GM23338 (cell line): ENCODE results near the gene AMBRA1.

Experiments used
- CREB1 ChIP-seq: fragments of 250-450 bp; sonication (Bioruptor Pico); IDR thresholded peaks from 2 replicates; pipeline ENCODE4 v1.5.0; 2020; ENCODE audit warnings: low read depth, mild to moderate bottlenecking, moderate library complexity
- CTCF ChIP-seq, 2 experiments: fragments of 200-600 bp in 1 of 2; sonication (generic) in 1 of 2; conservative IDR thresholded peaks; 2 replicates each; pipeline versions ENCODE4 v1.5.1 to v1.6.1; 2016 to 2017; ENCODE audit warnings: antibody characterized with exemption in 2 of 2, low read depth in 2 of 2, mild to moderate bottlenecking in 2 of 2, moderate library complexity in 1 of 2
- ETS1 ChIP-seq: IDR thresholded peaks from 2 replicates; pipeline ENCODE4 v1.6.1; 2016; ENCODE audit warnings: antibody characterized with exemption
- EZH2 ChIP-seq: fragments of 200-600 bp; sonication (generic); IDR thresholded peaks from one replicate; pipeline ENCODE4 v1.8.0; 2017; ENCODE audit warnings: antibody characterized with exemption, mild to moderate bottlenecking, low read depth; ENCODE audit not compliant: unreplicated experiment
- EZH2phosphoT487 ChIP-seq: fragments of 200-600 bp; sonication (generic); IDR thresholded peaks from one replicate; pipeline ENCODE4 v1.8.1; 2018; ENCODE audit warnings: antibody characterized with exemption; ENCODE audit not compliant: unreplicated experiment
- NANOG ChIP-seq: IDR thresholded peaks from 2 replicates; pipeline ENCODE4 v1.6.1; 2016; ENCODE audit warnings: antibody characterized with exemption, borderline replicate concordance
- POLR2AphosphoS5 ChIP-seq: IDR thresholded peaks from 2 replicates; pipeline ENCODE4 v1.6.1; 2016; ENCODE audit warnings: antibody characterized with exemption, low read depth
- REST ChIP-seq: IDR thresholded peaks from one replicate; pipeline ENCODE4 v1.6.1; 2018; ENCODE audit warnings: antibody characterized with exemption; ENCODE audit not compliant: unreplicated experiment
- STAT1 ChIP-seq: IDR thresholded peaks from one replicate; pipeline ENCODE4 v1.6.1; 2016; ENCODE audit warnings: antibody characterized with exemption; ENCODE audit not compliant: unreplicated experiment
- ZNF114 ChIP-seq: fragments of 250-450 bp; sonication (Bioruptor Pico); IDR thresholded peaks from 2 replicates; pipeline ENCODE4 v1.5.0; 2020; ENCODE audit warnings: mild to moderate bottlenecking, moderate library complexity
- ZNF331 ChIP-seq: fragments of 250-450 bp; sonication (Bioruptor Pico); IDR thresholded peaks from 2 replicates; pipeline ENCODE4 v1.5.0; 2020; ENCODE audit warnings: low read depth, mild to moderate bottlenecking, moderate library complexity

GRCh38 chr11:46388619-46389449 lies 205.0 kb downstream of the AMBRA1 start:
- TF ChIP-seq CTCF (conservative IDR thresholded peaks at IDR 0.05; ENCODE audit: low read depth in 2 of 2) (no peak), EZH2phosphoT487 (no peak), EZH2 (no peak), POLR2AphosphoS5 (no peak), CREB1 (no peak), ETS1 (no peak), REST (no peak), NANOG (no peak), ZNF114 (CRISPR knock-in tag) (no peak), STAT1 (no peak), ZNF331 (no peak)
